HepG2 (cell line): ENCODE results near the gene NINJ2. TPM values are rescaled to one million over a fixed set of nuclear protein-coding genes. Genes with fewer than 3 reads are reported as not detected.

Source experiments
- AGO1 ChIP-seq: fragments of 200-400 bp; formaldehyde crosslinking; IDR thresholded peaks from 2 replicates; pipeline ENCODE4 v1.6.1; 2017; ENCODE audit warnings: mild to moderate bottlenecking, low read depth, low read length, moderate library complexity; ENCODE audit not compliant: poor library complexity, severe bottlenecking
- LBX2 ChIP-seq: sonication (generic); formaldehyde crosslinking; IDR thresholded peaks from 2 replicates; pipeline ENCODE4 v1.5.0; 2020; ENCODE audit warnings: missing genetic modification reagents, mild to moderate bottlenecking, borderline replicate concordance
- MAF1 ChIP-seq: sonication (generic); formaldehyde crosslinking; IDR thresholded peaks from 2 replicates; pipeline ENCODE4 v1.5.0; 2020; ENCODE audit warnings: missing genetic modification reagents, borderline replicate concordance
- REXO4 ChIP-seq: sonication (generic); formaldehyde crosslinking; IDR thresholded peaks from 2 replicates; pipeline ENCODE4 v1.8.0; 2022; ENCODE audit warnings: missing genetic modification reagents, mild to moderate bottlenecking, borderline replicate concordance
- SCMH1 ChIP-seq: sonication (generic); formaldehyde crosslinking; IDR thresholded peaks from 2 replicates; pipeline ENCODE4 v1.9.0; 2021; ENCODE audit warnings: missing genetic modification reagents, mild to moderate bottlenecking, borderline replicate concordance
- SMARCC2 ChIP-seq: fragments of 450-650 bp; IDR thresholded peaks from 2 replicates; pipeline ENCODE4 v1.6.1; 2017; ENCODE audit warnings: antibody characterized with exemption, mild to moderate bottlenecking
- ZFP36 ChIP-seq: fragments of 150-350 bp; IDR thresholded peaks from 2 replicates; pipeline ENCODE4 v1.6.1; 2018; ENCODE audit warnings: borderline replicate concordance, low read length, low read depth; ENCODE audit not compliant: partially characterized antibody
- ZFYVE20 ChIP-seq: sonication (generic); formaldehyde crosslinking; IDR thresholded peaks from 2 replicates; pipeline ENCODE4 v1.8.0; 2023; ENCODE audit warnings: low read depth, mild to moderate bottlenecking, moderate library complexity, missing genetic modification reagents, borderline replicate concordance
- ZNF263 ChIP-seq: sonication (generic); formaldehyde crosslinking; IDR thresholded peaks from 2 replicates; pipeline ENCODE4 v1.4.0; 2020; ENCODE audit warnings: missing genetic modification reagents
- ZNF333 ChIP-seq: sonication (generic); formaldehyde crosslinking; IDR thresholded peaks from 2 replicates; pipeline ENCODE4 v1.4.0; 2020; ENCODE audit warnings: mild to moderate bottlenecking, missing genetic modification reagents, borderline replicate concordance
- ZNF432 ChIP-seq: sonication (generic); formaldehyde crosslinking; IDR thresholded peaks from 2 replicates; pipeline ENCODE4 v1.5.0; 2020; ENCODE audit warnings: missing genetic modification reagents, mild to moderate bottlenecking, borderline replicate concordance
- ZNF598 ChIP-seq: sonication (generic); formaldehyde crosslinking; IDR thresholded peaks from 2 replicates; pipeline ENCODE4 v1.5.1; 2020; ENCODE audit warnings: mild to moderate bottlenecking, missing genetic modification reagents, borderline replicate concordance
- ZNF646 ChIP-seq: sonication (generic); formaldehyde crosslinking; IDR thresholded peaks from 2 replicates; pipeline ENCODE4 v1.9.0; 2021; ENCODE audit warnings: mild to moderate bottlenecking, missing genetic modification reagents
- ZNF839 ChIP-seq: sonication (generic); formaldehyde crosslinking; IDR thresholded peaks from 2 replicates; pipeline ENCODE4 v1.4.0; 2020; ENCODE audit warnings: missing genetic modification reagents, mild to moderate bottlenecking, borderline replicate concordance
- polyA plus RNA-seq, 8 experiments: library from polyadenylated mRNA; depleted of rRNA in 3 of 8; stranded (reverse) in 7 of 8; unstranded in 1 of 8; fragments of >200 nt; fragmentation: Illumina TruSeq in 4 of 8; extraction: Trizol in 4 of 8; gene quantifications; 2 replicates each; pipeline versions ENCODE4 v1.2.1 to v1.2.3, GENCODE V29; 2011 to 2016; ENCODE audit warnings: low read depth in 4 of 8, missing spikeins in 1 of 8, mixed read lengths in 1 of 8; ENCODE audit not compliant: insufficient read depth in 1 of 8
- total RNA-seq, 5 experiments: library from RNA; depleted of rRNA; stranded (reverse); fragments of >200 nt; fragmentation: Illumina TruSeq; extraction: Trizol; gene quantifications; 2 replicates each; pipeline ENCODE4 v1.2.3, GENCODE V29; 2016; ENCODE audit warnings: low read depth in 1 of 5
- TF ChIP-seq, protein P1 (sequence below): sonication (generic); formaldehyde crosslinking; IDR thresholded peaks from 2 replicates; pipeline ENCODE4 v1.4.0; 2020; ENCODE audit warnings: mild to moderate bottlenecking, missing genetic modification reagents
- TF ChIP-seq, protein P2 (sequence below): sonication (generic); formaldehyde crosslinking; IDR thresholded peaks from 2 replicates; pipeline ENCODE4 v1.8.1; 2023; ENCODE audit warnings: mild to moderate bottlenecking, missing genetic modification reagents

The NINJ2 gene
- total and polyA plus RNA-seq, 2 of the 13 experiments (the other 11 are each of a cell fraction or from before 2014, with no cell fraction given): 0.62 to 3.8 TPM

DNA sequence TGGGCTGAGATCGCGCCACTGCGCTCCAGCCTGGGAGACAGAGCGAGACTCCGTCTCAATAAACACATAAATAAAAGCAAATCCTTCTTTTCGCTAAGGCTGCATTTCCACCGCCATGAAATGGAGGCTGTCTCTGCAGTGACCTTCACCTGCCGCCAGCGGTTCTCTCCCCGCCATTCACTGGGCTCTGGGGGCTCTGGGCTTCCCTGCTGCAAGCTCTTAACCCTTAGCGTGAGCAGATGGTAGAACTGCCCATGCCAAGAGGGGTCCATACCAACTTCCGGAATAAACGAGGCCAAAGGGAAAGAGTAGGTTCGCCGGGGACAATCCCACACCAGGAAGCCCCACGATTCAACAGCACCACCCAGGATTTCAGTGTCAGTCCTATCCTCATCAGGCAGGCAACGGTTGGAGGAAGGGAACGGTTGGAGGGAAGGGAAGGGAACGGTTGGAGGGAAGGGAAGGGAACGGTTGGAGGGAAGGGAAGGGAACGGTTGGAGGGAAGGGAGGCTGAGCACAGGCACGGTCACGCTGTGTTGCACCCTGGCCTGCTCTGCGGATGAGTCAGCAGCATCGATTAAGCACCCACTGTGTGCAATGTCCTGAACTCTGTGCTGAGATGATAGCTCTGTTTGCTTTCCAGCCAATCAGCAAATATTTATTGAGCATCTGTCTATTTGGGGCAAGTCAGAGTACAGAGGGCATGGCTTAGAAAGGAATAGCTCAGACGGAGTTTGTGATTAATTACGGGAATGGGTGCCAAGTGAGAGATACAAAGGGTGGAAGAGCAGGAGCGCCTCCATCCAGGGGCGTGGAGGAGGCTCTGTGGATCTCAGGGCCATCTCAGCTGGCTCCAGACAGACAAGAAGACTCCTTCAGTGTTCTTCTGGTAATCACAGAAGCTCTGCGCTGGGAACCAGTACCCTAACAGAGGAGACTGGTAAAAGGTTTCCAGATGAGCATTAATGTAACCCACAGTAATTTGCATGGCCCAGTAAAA is 77.9 kb downstream of the NINJ2 start (continued):
- TF ChIP-seq ZNF646 (no peak), SMARCC2 (peak; percentile 97), ZNF263 (no peak), LBX2 (CRISPR knock-in tag) (peak; percentile 69; the same call in 1 of the 2 replicates), REXO4 (CRISPR knock-in tag) (no peak), ZFP36 (no peak), ZFYVE20 (CRISPR knock-in tag) (no peak), AGO1 (no peak), ZNF839 (CRISPR knock-in tag) (no peak), ZNF598 (CRISPR knock-in tag) (no peak), MAF1 (CRISPR knock-in tag) (no peak), SCMH1 (no peak), ZNF432 (CRISPR knock-in tag) (no peak), ZNF333 (CRISPR knock-in tag) (peak; percentile 60; the same call in 1 of the 2 replicates)
- TF ChIP-seq, protein P1, sequence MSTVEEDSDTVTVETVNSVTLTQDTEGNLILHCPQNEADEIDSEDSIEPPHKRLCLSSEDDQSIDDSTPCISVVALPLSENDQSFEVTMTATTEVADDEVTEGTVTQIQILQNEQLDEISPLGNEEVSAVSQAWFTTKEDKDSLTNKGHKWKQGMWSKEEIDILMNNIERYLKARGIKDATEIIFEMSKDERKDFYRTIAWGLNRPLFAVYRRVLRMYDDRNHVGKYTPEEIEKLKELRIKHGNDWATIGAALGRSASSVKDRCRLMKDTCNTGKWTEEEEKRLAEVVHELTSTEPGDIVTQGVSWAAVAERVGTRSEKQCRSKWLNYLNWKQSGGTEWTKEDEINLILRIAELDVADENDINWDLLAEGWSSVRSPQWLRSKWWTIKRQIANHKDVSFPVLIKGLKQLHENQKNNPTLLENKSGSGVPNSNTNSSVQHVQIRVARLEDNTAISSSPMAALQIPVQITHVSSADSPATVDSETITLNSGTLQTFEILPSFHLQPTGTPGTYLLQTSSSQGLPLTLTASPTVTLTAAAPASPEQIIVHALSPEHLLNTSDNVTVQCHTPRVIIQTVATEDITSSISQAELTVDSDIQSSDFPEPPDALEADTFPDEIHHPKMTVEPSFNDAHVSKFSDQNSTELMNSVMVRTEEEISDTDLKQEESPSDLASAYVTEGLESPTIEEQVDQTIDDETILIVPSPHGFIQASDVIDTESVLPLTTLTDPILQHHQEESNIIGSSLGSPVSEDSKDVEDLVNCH (CRISPR knock-in tag): no peak
- TF ChIP-seq, protein P2, sequence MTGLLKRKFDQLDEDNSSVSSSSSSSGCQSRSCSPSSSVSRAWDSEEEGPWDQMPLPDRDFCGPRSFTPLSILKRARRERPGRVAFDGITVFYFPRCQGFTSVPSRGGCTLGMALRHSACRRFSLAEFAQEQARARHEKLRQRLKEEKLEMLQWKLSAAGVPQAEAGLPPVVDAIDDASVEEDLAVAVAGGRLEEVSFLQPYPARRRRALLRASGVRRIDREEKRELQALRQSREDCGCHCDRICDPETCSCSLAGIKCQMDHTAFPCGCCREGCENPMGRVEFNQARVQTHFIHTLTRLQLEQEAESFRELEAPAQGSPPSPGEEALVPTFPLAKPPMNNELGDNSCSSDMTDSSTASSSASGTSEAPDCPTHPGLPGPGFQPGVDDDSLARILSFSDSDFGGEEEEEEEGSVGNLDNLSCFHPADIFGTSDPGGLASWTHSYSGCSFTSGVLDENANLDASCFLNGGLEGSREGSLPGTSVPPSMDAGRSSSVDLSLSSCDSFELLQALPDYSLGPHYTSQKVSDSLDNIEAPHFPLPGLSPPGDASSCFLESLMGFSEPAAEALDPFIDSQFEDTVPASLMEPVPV: no peak
